HL-60 (cell line): ENCODE measurements around the gene FHIT.

Experiments
- CTCF ChIP-seq: IDR thresholded peaks from one replicate; pipeline ENCODE4 v1.5.1; 2011; ENCODE audit warnings: low read length, control low read depth, inconsistent platforms; ENCODE audit not compliant: insufficient read depth
- REST ChIP-seq: IDR thresholded peaks from 2 replicates; pipeline ENCODE4 v1.6.1; 2012; ENCODE audit warnings: low read depth; ENCODE audit not compliant: insufficient replicate concordance

GRCh38 chr3:60599586-60599985, 651.7 kb downstream of the FHIT start:
- no peak for TF ChIP-seq CTCF
- no peak for TF ChIP-seq REST
